Esophagus mucosa (tissue), 1 donor: ENCODE results near the gene TLCD5. TPM values are rescaled to one million over a fixed set of nuclear protein-coding genes. Genes with fewer than 3 reads are reported as not detected.

Source experiments
- total RNA-seq: library from RNA; stranded (reverse); gene quantifications from one replicate; pipeline ENCODE4 v1.2.4, GENCODE V29; 2023
- donor health status: DM: yes; HTN: yes; CAD: no.

The TLCD5 gene
- total RNA-seq, 1 donor from 2014 or later, result 0.48 TPM

Other genes starting within 250 kb of the TLCD5 start
- 1,294 TPM for gene TRIM29, start 187.2 kb upstream of the TLCD5 start, total RNA-seq
- gene OAF, start 114.3 kb upstream of the TLCD5 start, total RNA-seq, result 9.0 TPM
- gene POU2F3, start 85.2 kb upstream of the TLCD5 start, total RNA-seq, result 3.2 TPM
- 62.7 TPM for gene ARHGEF12, start 11.1 kb downstream of the TLCD5 start, total RNA-seq
- 0.08 TPM for gene GRIK4, start 186.4 kb downstream of the TLCD5 start, total RNA-seq